A673 (cell line): ENCODE results near the gene CLN6.

Experiments used
- EZH2 ChIP-seq: fragments of 200-600 bp; sonication (generic); IDR thresholded peaks from 2 replicates; pipeline ENCODE4 v1.6.1; 2017; ENCODE audit warnings: borderline replicate concordance, low read depth, mild to moderate bottlenecking, mixed read lengths, antibody characterized with exemption, low read length; ENCODE audit not compliant: poor library complexity, severe bottlenecking
- TF ChIP-seq, protein P1 (sequence below): fragments of 300-800, 200-600 bp; sonication (generic); conservative IDR thresholded peaks from 2 replicates; pipeline ENCODE4 v1.5.1; 2017; ENCODE audit warnings: low read depth, mild to moderate bottlenecking, antibody characterized with exemption, low read length, moderate library complexity, mixed read lengths

- TF ChIP-seq, protein P1, sequence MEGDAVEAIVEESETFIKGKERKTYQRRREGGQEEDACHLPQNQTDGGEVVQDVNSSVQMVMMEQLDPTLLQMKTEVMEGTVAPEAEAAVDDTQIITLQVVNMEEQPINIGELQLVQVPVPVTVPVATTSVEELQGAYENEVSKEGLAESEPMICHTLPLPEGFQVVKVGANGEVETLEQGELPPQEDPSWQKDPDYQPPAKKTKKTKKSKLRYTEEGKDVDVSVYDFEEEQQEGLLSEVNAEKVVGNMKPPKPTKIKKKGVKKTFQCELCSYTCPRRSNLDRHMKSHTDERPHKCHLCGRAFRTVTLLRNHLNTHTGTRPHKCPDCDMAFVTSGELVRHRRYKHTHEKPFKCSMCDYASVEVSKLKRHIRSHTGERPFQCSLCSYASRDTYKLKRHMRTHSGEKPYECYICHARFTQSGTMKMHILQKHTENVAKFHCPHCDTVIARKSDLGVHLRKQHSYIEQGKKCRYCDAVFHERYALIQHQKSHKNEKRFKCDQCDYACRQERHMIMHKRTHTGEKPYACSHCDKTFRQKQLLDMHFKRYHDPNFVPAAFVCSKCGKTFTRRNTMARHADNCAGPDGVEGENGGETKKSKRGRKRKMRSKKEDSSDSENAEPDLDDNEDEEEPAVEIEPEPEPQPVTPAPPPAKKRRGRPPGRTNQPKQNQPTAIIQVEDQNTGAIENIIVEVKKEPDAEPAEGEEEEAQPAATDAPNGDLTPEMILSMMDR = no peak
- no peak for TF ChIP-seq EZH2
Observed at GRCh38 chr15:68261980-68262379, 32.5 kb upstream of the CLN6 start.
